Mesothelial cell of epicardium (in vitro differentiated cells): ENCODE results near the gene LRRC3C. TPM values are rescaled to one million over a fixed set of nuclear protein-coding genes. Genes with fewer than 3 reads are reported as not detected.

Source experiments
- DNase-seq, 2 experiments: peaks; one replicate each; pipeline ENCODE4 v3.0.0; 2021; ENCODE audit warnings: low spot score in 2 of 2; ENCODE audit not compliant: unreplicated experiment in 2 of 2
- H3K27ac Mint-ChIP-seq: 2 replicates; pipeline ENCODE4 v1.8.0; 2021; ENCODE audit warnings: mixed read lengths
- H3K27me3 Mint-ChIP-seq: 2 replicates; pipeline ENCODE4 v1.8.0; 2021; ENCODE audit warnings: low read depth, mixed read lengths
- H3K36me3 Mint-ChIP-seq: 2 replicates; pipeline ENCODE4 v1.8.0; 2021; ENCODE audit warnings: mixed read lengths
- H3K4me1 Mint-ChIP-seq: 2 replicates; pipeline ENCODE4 v1.8.0; 2021; ENCODE audit warnings: mixed read lengths
- H3K4me3 Mint-ChIP-seq: 2 replicates; pipeline ENCODE4 v1.8.0; 2021; ENCODE audit warnings: mild to moderate bottlenecking, moderate library complexity, mixed read lengths
- H3K9me3 Mint-ChIP-seq: 2 replicates; pipeline ENCODE4 v1.8.0; 2021; ENCODE audit warnings: mixed read lengths
- total RNA-seq: library from RNA; stranded (reverse); gene quantifications from 3 replicates; pipeline ENCODE4 v1.2.1, GENCODE V29; 2021
- TF ChIP-seq, protein P1 (sequence below): fragments of 200-600 bp; sonication (generic); IDR thresholded peaks from one replicate; pipeline ENCODE4 v1.5.0; 2021; ENCODE audit warnings: antibody characterized with exemption; ENCODE audit not compliant: unreplicated experiment

The LRRC3C gene
- total RNA-seq, 1 donor from 2014 or later, result not detected

DNA sequence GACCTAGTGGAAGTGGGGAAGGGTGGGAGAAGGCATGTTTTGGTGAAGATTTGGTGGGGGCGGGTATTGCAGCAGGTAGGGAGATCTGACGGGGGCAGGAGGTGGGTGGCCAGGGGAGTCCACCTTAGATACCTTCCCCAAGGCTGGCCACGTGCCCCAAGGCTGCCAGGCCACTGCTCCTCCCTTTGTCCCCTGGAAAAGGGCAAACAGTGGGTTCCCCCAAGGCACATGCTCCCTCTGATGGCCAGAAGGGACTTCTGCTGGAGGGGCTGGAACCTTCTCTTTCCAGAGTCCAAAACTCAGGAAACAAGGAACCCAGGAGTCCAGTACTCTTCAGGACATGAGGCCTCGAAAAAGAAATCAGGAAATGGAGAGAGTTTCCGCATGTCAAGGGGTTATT lies 46.9 kb downstream of the LRRC3C start:
- no peak overlapping the region for H3K4me3 Mint-ChIP-seq
- H3K9me3 Mint-ChIP-seq, result no peaks in the 10 kb centered on the region
- peaks cover 45% of the 10 kb centered on the region for H3K27me3 Mint-ChIP-seq
- peaks cover 19% of the 10 kb centered on the region for H3K4me1 Mint-ChIP-seq
- no peaks in the 10 kb centered on the region for H3K36me3 Mint-ChIP-seq
- no peak for DNase-seq
- H3K27ac Mint-ChIP-seq, result no peak overlapping the region
- TF ChIP-seq, protein P1, sequence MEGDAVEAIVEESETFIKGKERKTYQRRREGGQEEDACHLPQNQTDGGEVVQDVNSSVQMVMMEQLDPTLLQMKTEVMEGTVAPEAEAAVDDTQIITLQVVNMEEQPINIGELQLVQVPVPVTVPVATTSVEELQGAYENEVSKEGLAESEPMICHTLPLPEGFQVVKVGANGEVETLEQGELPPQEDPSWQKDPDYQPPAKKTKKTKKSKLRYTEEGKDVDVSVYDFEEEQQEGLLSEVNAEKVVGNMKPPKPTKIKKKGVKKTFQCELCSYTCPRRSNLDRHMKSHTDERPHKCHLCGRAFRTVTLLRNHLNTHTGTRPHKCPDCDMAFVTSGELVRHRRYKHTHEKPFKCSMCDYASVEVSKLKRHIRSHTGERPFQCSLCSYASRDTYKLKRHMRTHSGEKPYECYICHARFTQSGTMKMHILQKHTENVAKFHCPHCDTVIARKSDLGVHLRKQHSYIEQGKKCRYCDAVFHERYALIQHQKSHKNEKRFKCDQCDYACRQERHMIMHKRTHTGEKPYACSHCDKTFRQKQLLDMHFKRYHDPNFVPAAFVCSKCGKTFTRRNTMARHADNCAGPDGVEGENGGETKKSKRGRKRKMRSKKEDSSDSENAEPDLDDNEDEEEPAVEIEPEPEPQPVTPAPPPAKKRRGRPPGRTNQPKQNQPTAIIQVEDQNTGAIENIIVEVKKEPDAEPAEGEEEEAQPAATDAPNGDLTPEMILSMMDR, result no peak

DNA sequence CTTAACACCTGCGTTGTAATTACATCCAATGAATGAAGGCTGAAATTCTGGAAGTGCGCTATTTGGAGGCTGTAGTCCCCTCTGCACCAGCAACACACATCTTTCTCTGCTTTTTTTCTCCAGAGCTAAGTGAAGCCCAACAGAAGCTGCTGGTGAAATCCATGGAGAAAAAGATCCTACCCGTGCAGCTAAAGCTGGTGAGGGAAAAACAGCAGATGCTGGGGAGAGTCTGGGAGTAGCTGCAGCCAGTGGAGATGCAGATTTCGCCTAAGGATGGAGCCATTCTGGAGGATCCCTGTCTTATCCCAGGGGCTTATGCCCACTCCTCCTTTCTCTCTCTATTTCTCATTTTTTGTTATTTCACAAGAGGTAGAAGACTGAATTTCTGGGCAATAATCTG lies 48.3 kb downstream of the LRRC3C start:
- Mint-ChIP-seq H3K36me3 (no peaks in the 10 kb centered on the region), H3K9me3 (no peaks in the 10 kb centered on the region)

DNA sequence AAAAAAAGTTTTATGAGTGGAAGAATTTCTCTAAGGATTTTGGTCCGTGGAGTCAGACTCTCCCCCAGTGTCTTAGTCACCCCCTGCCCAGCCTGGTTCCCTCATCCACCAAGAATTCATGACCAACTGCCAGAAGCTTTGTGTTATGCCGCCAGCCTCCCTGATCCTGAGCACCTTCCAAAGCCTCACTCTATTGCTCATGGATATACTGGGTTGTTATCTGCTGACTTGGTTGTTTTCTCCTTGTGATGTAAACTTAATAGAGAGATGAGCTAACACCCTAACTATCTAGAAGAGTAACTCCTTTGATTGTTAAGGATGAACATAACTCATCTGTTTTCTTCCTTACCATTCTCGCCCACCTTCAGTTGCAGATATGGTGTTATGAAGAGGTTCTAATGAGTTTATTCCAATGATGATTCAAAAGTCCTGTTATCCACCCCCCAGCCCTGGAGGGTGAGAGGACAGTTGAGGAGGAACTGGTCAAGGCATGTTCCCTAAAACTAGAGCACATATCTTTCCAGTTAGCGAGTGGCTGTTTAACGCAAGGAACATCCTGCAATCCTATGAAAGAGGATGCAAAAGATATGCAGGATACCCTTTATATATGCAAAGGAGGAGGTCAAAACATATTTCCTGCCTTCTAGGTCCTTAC lies 51.6 kb downstream of the LRRC3C start:
- Mint-ChIP-seq H3K9me3 (no peaks in the 10 kb centered on the region), H3K4me3 (peak overlapping the region; percentile 79), H3K4me1 (peaks cover 35% of the 10 kb centered on the region), H3K36me3 (peaks cover under 1% of the 10 kb centered on the region), H3K27ac (peak overlapping the region; percentile 92), H3K27me3 (peaks cover 11% of the 10 kb centered on the region)
- no peak for DNase-seq
- TF ChIP-seq, protein P1, result no peak

More for the DNA sequence above, 48.3 kb downstream of the LRRC3C start:
- H3K4me3 Mint-ChIP-seq, result no peak overlapping the region
- TF ChIP-seq, protein P1, result no peak
- H3K4me1 Mint-ChIP-seq, result peaks cover 28% of the 10 kb centered on the region
- no peak overlapping the region for H3K27ac Mint-ChIP-seq
- no peak for DNase-seq
- H3K27me3 Mint-ChIP-seq, result peaks cover 33% of the 10 kb centered on the region

DNA sequence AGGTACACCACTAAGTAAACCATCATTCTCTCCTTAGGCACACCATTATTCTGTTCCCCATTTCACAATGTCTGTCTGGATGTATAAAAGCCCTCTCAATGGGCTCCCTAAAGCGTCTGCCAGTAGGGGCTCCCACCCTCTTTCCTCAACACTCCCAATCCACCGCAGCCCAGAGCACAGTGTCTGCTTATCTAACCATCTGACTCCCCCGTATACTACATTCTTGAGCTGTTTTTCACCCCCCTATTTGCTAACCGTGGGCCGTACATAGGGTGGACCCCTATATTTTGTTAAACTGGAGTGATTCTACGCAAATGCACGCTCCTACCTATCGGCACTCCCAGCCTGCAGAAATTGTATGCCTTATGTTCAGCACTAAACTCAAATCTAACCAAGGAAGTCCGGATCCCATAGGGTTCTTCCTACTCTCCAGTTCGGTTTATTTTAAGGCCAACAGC lies 52.4 kb downstream of the LRRC3C start:
- TF ChIP-seq, protein P1, result no peak
- peaks cover 6% of the 10 kb centered on the region for H3K36me3 Mint-ChIP-seq
- H3K27me3 Mint-ChIP-seq, result peaks cover 7% of the 10 kb centered on the region
- no peak for DNase-seq
- peak overlapping the region; percentile 79 for H3K4me3 Mint-ChIP-seq
- no peaks in the 10 kb centered on the region for H3K9me3 Mint-ChIP-seq
- peaks cover 35% of the 10 kb centered on the region for H3K4me1 Mint-ChIP-seq
- peak overlapping the region; percentile 92 for H3K27ac Mint-ChIP-seq

DNA sequence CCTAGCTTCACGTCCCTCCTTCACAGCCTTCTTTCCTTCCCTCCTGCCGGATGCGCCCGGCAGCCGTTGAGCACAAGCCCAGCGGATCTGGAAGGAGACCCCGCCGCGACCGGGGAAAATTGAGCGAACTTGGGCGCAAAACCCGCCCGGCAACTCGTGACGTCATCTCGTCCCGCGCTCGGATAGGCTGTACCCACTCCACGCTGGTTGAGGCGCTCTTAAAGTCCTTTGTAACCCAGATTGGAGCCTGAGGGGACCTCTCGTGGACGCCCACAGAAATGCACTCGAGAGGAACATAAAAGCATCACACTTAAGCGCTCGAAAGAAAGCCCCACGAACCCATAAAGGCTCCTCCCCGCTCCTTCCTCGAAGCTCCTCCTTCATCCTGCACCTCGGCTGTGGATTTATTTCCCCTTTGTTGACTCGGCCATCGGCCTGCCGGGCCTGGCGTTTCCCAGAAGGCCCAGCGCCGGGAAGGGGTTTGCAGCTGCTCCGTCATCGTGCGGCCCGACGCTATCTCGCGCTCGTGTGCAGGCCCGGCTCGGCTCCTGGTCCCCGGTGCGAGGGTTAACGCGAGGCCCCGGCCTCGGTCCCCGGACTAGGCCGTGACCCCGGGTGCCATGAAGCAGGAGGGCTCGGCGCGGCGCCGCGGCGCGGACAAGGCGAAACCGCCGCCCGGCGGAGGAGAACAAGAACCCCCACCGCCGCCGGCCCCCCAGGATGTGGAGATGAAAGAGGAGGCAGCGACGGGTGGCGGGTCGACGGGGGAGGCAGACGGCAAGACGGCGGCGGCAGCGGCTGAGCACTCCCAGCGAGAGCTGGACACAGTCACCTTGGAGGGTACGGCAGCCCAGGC lies 53.0 kb downstream of the LRRC3C start, which contains the start of gene PSMD3:
TSS of gene PSMD3 (plus strand) at position 457 of the 856 bp plus-strand sequence. CDS start at position 621, 164 bp downstream.
- TF ChIP-seq, protein P1, result peak; percentile 59
- Mint-ChIP-seq H3K36me3 (peaks cover 10% of the 10 kb centered on the region), H3K27ac (peak within 1 kb of the TSS; percentile 92), H3K4me3 (peak within 1 kb of the TSS; percentile 79), H3K9me3 (no peaks in the 10 kb centered on the region), H3K4me1 (peaks cover 35% of the 10 kb centered on the region), H3K27me3 (peaks cover 5% of the 10 kb centered on the region)
- peak; percentile 95 to 99 for DNase-seq
